HG02759 (cell line): ENCODE data around the gene CLSTN2.
"Not testable (repeated sequence)": the region's sequence is repeated elsewhere in the genome, so short reads cannot be mapped to it uniquely, and the experiment has no call there.

Experiments
- ATAC-seq: cut with Tn5 transposase; IDR thresholded peaks from one replicate; pipeline ENCODE4 v1.9.1; 2021; ENCODE audit warnings: mild to moderate bottlenecking, moderate library complexity; ENCODE audit not compliant: unreplicated experiment

CLSTN2 gene

GRCh38 chr3:140403079-140403478 lies 468.1 kb downstream of the CLSTN2 start:
- ATAC-seq: no peak

- ATAC-seq: no peak
Observed at GRCh38 chr3:140403608-140404007, 468.6 kb downstream of the CLSTN2 start.

DNA sequence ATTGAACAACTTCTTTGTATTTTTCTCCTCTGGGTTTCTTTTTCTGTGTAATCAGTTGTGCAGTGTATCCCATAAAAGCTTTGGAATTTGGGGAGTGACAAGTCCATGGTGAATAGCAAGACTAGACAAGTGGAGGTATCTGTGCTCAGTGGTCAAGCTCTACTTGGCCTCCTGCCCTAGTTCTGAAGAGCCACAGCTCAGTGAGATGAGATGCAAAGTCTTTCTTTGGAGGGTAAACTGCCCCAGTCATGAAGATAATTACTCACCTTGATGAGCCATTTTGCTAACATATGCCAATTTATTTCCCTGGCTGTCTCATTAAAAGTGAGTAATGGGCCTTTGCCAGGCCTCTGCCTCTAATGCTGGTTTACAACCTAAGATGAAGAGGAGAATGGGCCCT lies 471.7 kb downstream of the CLSTN2 start:
- no peak for ATAC-seq

GRCh38 chr3:140408252-140408651 lies 473.3 kb downstream of the CLSTN2 start:
- ATAC-seq: no peak

GRCh38 chr3:140416666-140417065 lies 481.7 kb downstream of the CLSTN2 start:
- no peak for ATAC-seq

DNA sequence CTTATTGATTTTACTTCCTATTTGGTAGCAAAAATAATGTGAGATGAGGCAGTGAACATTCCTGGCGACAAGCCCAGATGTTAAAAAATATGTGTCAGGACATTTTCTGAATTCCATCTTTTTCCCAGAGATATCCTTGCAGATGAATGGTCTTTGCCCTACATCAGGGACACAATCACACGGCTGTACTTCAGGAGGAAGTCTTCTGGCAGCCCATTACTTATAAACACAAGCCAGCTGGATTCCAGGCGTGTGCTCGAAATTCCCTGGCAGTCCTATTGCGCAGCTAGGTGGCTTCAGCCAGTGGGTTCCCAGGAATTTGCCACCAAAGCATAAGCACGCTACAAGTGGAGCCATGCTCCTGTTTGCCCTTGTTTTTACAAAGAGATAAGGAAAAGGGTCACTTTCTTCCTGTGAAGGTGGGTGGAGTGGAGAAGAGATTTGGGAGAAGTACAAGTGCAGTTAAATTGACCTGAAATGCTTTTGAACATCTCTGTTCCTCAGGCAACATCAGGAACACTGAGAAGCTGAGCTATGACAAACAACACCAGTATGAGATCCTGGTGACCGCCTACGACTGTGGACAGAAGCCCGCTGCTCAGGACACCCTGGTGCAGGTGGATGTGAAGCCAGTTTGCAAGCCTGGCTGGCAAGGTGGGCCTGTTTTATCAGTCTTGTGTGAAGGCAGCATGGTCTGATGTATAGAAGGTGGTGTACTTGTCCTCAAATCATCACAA lies 485.8 kb downstream of the CLSTN2 start:
- ATAC-seq: no peak

DNA sequence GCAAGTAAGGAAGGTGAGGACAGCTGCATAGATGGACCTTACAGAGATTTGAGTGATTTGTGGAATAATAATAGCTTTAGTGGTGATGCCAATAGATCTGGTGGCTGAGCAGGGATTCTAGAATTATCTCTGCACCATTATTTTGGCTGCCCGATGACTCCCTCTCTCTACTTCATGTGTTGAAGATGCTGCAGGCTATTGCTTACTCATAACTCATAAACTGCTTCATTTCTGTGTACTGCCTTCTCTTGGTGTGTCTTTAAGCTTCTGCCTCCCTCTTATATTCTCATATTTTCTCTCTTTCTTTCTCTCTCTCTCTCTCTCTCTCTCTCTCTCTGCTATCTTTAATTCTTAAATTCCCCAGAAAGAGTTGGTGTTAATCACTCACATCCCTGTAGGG lies 486.9 kb downstream of the CLSTN2 start:
- no peak for ATAC-seq

- ATAC-seq: no peak
Observed at GRCh38 chr3:140423146-140423545, 488.2 kb downstream of the CLSTN2 start.

GRCh38 chr3:140423574-140423973 lies 488.6 kb downstream of the CLSTN2 start:
- not testable (repeated sequence) for ATAC-seq

DNA sequence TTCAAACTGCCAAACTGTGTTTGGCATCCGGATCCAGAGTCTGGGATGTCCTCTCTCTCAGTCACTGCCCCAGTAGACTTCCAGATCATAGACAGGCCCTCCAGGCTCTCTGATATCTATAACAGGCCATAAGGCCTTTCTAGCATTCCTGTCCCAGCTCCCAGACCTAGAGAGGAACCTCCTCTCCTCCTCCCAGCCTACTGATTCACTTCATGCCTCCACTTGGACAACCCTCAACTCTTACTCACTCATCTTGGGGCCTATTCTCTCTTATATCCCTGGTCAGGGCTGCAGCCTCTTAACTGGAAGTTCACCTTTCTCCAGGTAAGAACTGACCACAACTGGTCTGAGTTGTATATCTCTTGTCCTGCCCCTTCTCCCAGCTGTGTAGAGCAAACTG lies 489.2 kb downstream of the CLSTN2 start:
- ATAC-seq: no peak

GRCh38 chr3:140424726-140425125 lies 489.7 kb downstream of the CLSTN2 start:
- no peak for ATAC-seq

- ATAC-seq: no peak
Observed at GRCh38 chr3:140427786-140428185, 492.8 kb downstream of the CLSTN2 start.

DNA sequence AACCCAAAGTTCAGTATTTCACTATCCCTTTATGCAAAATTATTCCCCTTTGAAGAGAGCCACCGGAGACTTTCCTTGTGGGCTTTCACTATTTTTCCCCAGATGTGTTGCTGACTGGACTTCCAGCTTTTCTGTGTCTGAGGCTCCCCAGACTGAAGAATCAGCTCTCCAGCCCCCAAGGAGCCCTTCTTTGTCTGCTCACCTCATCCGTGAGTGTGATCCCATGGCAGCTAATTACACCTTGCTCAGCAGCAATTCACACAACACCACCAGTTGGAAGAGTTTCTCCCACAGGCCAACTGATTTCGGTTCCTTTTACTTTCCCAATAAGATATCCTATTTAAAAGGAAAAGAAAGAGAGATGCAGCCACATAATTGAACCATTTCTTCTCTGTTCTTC lies 493.4 kb downstream of the CLSTN2 start:
- no peak for ATAC-seq

GRCh38 chr3:140429791-140430190 lies 494.8 kb downstream of the CLSTN2 start:
- ATAC-seq: no peak

- ATAC-seq: no peak
Observed at GRCh38 chr3:140430494-140430893, 495.5 kb downstream of the CLSTN2 start.

GRCh38 chr3:140432229-140432669 lies 497.3 kb downstream of the CLSTN2 start:
- no peak for ATAC-seq

GRCh38 chr3:140433431-140433830 lies 498.4 kb downstream of the CLSTN2 start:
- ATAC-seq: no peak

GRCh38 chr3:140434261-140434905 lies 499.4 kb downstream of the CLSTN2 start:
- ATAC-seq: no peak

- ATAC-seq: no peak
Observed at GRCh38 chr3:140436421-140436820, 501.4 kb downstream of the CLSTN2 start.

DNA sequence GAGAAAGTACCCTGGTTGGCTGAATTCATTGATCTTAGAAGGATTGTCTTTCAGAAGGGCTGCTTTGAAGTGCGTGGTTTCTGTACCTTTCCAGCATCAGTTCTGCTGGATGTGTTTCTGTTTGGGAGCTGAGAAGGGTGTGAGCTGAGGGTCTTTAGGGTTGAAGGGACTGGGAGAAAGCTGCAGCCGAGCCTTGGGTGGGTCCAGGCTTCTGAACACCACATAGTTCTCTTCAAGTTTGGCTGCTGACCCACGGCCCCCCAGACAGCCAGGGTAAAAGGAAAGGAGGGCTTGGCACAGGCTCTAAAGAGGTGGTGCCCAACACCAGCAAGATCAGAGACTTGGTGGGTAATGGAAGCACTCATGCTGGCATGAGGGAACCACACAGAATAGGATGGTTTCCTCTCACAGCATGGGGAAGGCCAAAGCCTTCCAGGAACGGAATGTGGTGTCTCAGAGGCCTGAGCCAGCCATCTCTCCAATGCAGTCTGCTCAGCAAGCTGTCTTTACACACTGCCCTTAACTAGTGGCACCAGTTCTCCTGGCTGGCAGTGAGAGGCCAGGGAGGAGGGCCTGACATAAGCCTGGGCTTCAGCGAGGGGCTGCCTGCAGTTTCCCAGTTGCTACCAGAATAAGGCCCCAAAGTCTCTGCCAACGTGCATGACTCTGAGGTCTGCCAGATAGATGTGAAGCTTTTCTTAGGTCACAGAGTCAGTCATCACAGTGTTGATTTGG lies 503.9 kb downstream of the CLSTN2 start:
- no peak for ATAC-seq

- ATAC-seq: no peak
Observed at GRCh38 chr3:140439527-140439926, 504.5 kb downstream of the CLSTN2 start.

DNA sequence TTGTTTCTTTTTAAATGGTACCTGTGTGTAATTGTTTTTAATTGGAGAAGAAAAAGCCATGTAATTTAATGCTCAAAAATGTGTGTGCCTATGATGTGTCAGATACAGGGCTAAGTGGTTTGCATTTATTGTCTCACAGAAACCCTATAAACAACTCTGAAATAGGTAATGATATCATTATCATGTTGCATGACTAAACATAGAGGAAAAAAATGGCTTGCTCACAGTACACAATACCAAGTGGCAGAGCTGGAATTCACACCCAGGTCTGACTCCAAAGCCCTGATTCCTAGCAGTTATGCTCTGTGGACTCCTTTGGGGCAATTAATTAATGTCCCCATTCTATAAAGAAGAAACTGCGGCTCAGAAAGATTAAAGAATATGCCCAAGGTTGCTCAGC lies 505.5 kb downstream of the CLSTN2 start:
- ATAC-seq: no peak
